Measurements from ENCODE around the gene GMFB. TPM values are rescaled to one million over a fixed set of nuclear protein-coding genes. Genes with fewer than 3 reads are reported as not detected.

GMFB gene
- total RNA-seq, 1 experiment from 2014 or later, result 63.7 TPM

DNA sequence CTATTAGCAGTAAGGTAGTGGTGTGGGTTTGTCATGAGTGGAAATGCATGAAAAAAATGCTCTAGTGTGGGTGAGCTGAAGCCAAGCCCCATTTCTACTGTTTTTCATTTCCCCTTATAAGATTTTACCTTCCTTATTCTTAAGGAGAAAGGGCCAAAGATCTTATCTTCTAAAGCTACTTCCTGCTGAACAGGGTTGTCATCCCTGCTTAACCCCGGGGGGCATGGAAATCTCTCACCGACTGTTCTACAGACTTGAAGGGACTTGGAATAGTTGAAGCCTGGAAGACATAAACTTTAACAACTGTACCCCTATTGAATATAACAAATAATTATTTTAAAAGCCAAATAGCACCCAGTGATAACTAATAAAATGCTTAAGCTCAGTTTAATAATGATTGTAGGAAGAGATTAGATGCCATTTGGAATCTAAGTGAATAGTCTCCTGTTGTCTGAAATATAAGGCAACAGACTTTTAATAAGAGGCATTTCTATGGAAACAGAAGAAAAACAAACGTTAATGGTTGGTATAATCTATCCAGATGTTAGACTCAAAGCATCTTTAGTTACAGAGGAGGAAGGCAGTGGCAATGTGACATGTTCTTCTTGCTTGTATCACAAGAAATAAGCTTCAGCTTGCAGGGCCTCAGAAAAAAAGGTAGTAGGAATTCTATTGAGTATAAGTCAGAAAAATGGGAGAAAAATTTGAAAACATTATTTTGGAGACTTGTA, 1.8 kb upstream of the GMFB start (continued):
- TF ChIP-seq, protein P1, sequence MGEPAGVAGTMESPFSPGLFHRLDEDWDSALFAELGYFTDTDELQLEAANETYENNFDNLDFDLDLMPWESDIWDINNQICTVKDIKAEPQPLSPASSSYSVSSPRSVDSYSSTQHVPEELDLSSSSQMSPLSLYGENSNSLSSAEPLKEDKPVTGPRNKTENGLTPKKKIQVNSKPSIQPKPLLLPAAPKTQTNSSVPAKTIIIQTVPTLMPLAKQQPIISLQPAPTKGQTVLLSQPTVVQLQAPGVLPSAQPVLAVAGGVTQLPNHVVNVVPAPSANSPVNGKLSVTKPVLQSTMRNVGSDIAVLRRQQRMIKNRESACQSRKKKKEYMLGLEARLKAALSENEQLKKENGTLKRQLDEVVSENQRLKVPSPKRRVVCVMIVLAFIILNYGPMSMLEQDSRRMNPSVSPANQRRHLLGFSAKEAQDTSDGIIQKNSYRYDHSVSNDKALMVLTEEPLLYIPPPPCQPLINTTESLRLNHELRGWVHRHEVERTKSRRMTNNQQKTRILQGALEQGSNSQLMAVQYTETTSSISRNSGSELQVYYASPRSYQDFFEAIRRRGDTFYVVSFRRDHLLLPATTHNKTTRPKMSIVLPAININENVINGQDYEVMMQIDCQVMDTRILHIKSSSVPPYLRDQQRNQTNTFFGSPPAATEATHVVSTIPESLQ (CRISPR knock-in tag; IDR thresholded peaks at IDR 0.05), result no peak
- TF ChIP-seq, protein P2, sequence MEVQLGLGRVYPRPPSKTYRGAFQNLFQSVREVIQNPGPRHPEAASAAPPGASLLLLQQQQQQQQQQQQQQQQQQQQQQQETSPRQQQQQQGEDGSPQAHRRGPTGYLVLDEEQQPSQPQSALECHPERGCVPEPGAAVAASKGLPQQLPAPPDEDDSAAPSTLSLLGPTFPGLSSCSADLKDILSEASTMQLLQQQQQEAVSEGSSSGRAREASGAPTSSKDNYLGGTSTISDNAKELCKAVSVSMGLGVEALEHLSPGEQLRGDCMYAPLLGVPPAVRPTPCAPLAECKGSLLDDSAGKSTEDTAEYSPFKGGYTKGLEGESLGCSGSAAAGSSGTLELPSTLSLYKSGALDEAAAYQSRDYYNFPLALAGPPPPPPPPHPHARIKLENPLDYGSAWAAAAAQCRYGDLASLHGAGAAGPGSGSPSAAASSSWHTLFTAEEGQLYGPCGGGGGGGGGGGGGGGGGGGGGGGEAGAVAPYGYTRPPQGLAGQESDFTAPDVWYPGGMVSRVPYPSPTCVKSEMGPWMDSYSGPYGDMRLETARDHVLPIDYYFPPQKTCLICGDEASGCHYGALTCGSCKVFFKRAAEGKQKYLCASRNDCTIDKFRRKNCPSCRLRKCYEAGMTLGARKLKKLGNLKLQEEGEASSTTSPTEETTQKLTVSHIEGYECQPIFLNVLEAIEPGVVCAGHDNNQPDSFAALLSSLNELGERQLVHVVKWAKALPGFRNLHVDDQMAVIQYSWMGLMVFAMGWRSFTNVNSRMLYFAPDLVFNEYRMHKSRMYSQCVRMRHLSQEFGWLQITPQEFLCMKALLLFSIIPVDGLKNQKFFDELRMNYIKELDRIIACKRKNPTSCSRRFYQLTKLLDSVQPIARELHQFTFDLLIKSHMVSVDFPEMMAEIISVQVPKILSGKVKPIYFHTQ (CRISPR knock-in tag; IDR thresholded peaks at IDR 0.05), result no peak

DNA sequence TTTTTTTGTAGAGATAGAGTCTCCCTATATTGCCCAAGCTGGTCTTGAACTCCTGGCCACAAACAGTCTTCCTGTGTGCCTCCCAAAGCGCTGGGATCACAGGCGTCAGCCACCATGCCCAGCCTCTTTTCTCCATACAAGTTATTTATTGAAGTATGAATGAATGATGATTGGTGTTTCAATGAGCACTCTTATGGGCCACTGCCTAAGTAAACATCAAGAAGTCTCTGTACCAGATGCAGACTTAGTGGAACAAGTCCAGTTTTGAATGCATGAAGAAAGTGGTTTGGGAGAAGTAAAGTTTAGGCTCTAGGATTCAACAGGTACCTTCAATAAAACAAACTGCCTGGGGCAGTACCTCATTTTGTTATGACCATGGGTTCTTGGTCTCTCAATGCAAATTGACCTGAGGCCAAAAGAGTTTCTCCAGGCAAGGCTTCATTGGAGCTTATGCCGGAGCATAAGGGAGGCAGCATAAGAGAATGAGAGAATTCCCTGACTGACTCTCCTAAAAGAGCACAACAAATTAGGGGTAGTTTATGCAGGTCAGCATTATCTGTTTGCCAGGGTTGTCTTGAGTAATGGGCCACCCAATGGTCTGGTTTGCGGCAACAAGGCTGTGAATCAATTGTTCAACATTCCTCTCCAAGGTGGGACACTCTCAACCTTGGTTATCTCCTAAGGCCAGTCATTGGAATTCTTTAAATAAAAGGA, 1.1 kb upstream of the GMFB start:
- ATAC-seq, result no peak
- H3K36me3 Mint-ChIP-seq, result no peaks in the 10 kb centered on the region
- ChIA-PET POLR2A (interaction anchor here (0.6 kb wide), 1 partner anchor 76 kb away, joined by 3 read pairs; no protein-coding TSS in a partner anchor), CTCF (interaction anchor here (1.4 to 3.5 kb wide), 3 partner anchors 19 to 76 kb away, joined by 3 to 16 read pairs (median 3); partner anchors contain the start of gene CGRRF1)
- no peaks in the 10 kb centered on the region for H3K9me3 Mint-ChIP-seq
- H3K27me3 Mint-ChIP-seq (ENCODE audit: low read depth), result no peaks in the 10 kb centered on the region
- peak overlapping the region; percentile 83 for H3K4me3 Mint-ChIP-seq
- peaks cover 49% of the 10 kb centered on the region for H3K4me1 Mint-ChIP-seq
- no peak for DNase-seq (ENCODE audit: low spot score)
- H3K27ac Mint-ChIP-seq, result peak overlapping the region; percentile 95
- TF ChIP-seq NR1H2 (CRISPR knock-in tag; IDR thresholded peaks at IDR 0.05) (no peak), RELA (CRISPR knock-in tag; IDR thresholded peaks at IDR 0.05; ENCODE audit: borderline replicate concordance) (no peak), OVOL2 (CRISPR knock-in tag; IDR thresholded peaks at IDR 0.05; ENCODE audit: borderline replicate concordance) (no peak), NFYB (CRISPR knock-in tag; conservative IDR thresholded peaks at IDR 0.05; ENCODE audit: low read depth) (no peak), MYBL2 (CRISPR knock-in tag; IDR thresholded peaks at IDR 0.05) (no peak), ZNF416 (CRISPR knock-in tag; IDR thresholded peaks at IDR 0.05) (no peak)
- TF ChIP-seq, protein P1 (CRISPR knock-in tag; IDR thresholded peaks at IDR 0.05), result no peak
- TF ChIP-seq, protein P2 (CRISPR knock-in tag; IDR thresholded peaks at IDR 0.05), result no peak
- TF ChIP-seq, protein P3, sequence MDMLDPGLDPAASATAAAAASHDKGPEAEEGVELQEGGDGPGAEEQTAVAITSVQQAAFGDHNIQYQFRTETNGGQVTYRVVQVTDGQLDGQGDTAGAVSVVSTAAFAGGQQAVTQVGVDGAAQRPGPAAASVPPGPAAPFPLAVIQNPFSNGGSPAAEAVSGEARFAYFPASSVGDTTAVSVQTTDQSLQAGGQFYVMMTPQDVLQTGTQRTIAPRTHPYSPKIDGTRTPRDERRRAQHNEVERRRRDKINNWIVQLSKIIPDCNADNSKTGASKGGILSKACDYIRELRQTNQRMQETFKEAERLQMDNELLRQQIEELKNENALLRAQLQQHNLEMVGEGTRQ (CRISPR knock-in tag; IDR thresholded peaks at IDR 0.05), result no peak
- TF ChIP-seq, protein P4, sequence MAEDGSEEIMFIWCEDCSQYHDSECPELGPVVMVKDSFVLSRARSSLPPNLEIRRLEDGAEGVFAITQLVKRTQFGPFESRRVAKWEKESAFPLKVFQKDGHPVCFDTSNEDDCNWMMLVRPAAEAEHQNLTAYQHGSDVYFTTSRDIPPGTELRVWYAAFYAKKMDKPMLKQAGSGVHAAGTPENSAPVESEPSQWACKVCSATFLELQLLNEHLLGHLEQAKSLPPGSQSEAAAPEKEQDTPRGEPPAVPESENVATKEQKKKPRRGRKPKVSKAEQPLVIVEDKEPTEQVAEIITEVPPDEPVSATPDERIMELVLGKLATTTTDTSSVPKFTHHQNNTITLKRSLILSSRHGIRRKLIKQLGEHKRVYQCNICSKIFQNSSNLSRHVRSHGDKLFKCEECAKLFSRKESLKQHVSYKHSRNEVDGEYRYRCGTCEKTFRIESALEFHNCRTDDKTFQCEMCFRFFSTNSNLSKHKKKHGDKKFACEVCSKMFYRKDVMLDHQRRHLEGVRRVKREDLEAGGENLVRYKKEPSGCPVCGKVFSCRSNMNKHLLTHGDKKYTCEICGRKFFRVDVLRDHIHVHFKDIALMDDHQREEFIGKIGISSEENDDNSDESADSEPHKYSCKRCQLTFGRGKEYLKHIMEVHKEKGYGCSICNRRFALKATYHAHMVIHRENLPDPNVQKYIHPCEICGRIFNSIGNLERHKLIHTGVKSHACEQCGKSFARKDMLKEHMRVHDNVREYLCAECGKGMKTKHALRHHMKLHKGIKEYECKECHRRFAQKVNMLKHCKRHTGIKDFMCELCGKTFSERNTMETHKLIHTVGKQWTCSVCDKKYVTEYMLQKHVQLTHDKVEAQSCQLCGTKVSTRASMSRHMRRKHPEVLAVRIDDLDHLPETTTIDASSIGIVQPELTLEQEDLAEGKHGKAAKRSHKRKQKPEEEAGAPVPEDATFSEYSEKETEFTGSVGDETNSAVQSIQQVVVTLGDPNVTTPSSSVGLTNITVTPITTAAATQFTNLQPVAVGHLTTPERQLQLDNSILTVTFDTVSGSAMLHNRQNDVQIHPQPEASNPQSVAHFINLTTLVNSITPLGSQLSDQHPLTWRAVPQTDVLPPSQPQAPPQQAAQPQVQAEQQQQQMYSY (CRISPR knock-in tag; IDR thresholded peaks at IDR 0.05), result no peak
- TF ChIP-seq, protein P5, sequence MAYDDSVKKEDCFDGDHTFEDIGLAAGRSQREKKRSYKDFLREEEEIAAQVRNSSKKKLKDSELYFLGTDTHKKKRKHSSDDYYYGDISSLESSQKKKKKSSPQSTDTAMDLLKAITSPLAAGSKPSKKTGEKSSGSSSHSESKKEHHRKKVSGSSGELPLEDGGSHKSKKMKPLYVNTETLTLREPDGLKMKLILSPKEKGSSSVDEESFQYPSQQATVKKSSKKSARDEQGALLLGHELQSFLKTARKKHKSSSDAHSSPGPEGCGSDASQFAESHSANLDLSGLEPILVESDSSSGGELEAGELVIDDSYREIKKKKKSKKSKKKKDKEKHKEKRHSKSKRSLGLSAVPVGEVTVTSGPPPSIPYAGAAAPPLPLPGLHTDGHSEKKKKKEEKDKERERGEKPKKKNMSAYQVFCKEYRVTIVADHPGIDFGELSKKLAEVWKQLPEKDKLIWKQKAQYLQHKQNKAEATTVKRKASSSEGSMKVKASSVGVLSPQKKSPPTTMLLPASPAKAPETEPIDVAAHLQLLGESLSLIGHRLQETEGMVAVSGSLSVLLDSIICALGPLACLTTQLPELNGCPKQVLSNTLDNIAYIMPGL (CRISPR knock-in tag; IDR thresholded peaks at IDR 0.05), result no peak
- TF ChIP-seq, protein P6, sequence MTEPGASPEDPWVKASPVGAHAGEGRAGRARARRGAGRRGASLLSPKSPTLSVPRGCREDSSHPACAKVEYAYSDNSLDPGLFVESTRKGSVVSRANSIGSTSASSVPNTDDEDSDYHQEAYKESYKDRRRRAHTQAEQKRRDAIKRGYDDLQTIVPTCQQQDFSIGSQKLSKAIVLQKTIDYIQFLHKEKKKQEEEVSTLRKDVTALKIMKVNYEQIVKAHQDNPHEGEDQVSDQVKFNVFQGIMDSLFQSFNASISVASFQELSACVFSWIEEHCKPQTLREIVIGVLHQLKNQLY (CRISPR knock-in tag; IDR thresholded peaks at IDR 0.05), result no peak

All from WTC11 (cell line).